Erythroblast (primary cell): ENCODE results near the gene OR8K3.

Experiments used
- DNase-seq, 2 experiments: peaks; one replicate each; lab custom pipeline; 2025; lab: John Stamatoyannopoulos, UW
- GATA1 ChIP-seq: IDR thresholded peaks from 2 replicates; pipeline ENCODE4 v1.6.1; 2011; ENCODE audit warnings: low read depth, mild to moderate bottlenecking, control low read depth, low read length, moderate library complexity
- POLR2A ChIP-seq: IDR thresholded peaks from 2 replicates; pipeline ENCODE4 v1.6.1; 2011; ENCODE audit warnings: mild to moderate bottlenecking, low read length

The OR8K3 gene

GRCh38 chr11:56314844-56315243, at the start of gene OR8K3:
Gene OR8K3, plus strand, starts transcription at chr11:56315144. Its CDS starts 3,163 bp downstream, at chr11:56318307.
- no peak for TF ChIP-seq GATA1
- no peak for TF ChIP-seq POLR2A
- DNase-seq: no peak

- TF ChIP-seq POLR2A (no peak), GATA1 (no peak)
- DNase-seq: no peak
These were observed 43.9 kb upstream of the OR8K3 start for GRCh38 chr11:56271092-56271491.

- DNase-seq: no peak
- no peak for TF ChIP-seq GATA1
- no peak for TF ChIP-seq POLR2A
These were observed 41.1 kb upstream of the OR8K3 start, which contains the start of gene OR5T1 for GRCh38 chr11:56273854-56274253. Gene OR5T1, plus strand, starts transcription at chr11:56274154. Its CDS starts 1,485 bp downstream, at chr11:56275639.

- DNase-seq: no peak
- TF ChIP-seq POLR2A (no peak), GATA1 (no peak)
These were observed 22.8 kb upstream of the OR8K3 start, which contains the start of gene OR8H1 for GRCh38 chr11:56292154-56292553. Gene OR8H1, minus strand, starts transcription at chr11:56292254. Its CDS starts 1,192 bp downstream, at chr11:56291062.

- TF ChIP-seq GATA1 (no peak), POLR2A (no peak)
- no peak for DNase-seq
These were observed 18.0 kb upstream of the OR8K3 start for GRCh38 chr11:56296898-56297297.

- DNase-seq: no peak
- TF ChIP-seq POLR2A (no peak), GATA1 (no peak)
These were observed 7.1 kb upstream of the OR8K3 start for GRCh38 chr11:56307836-56308235.

- TF ChIP-seq POLR2A (no peak), GATA1 (no peak)
- no peak for DNase-seq
These were observed 17.0 kb downstream of the OR8K3 start for GRCh38 chr11:56331861-56332491.

GRCh38 chr11:56333156-56333555, 18.2 kb downstream of the OR8K3 start:
- DNase-seq: no peak
- TF ChIP-seq GATA1: no peak
- TF ChIP-seq POLR2A: no peak

- DNase-seq: no peak
- TF ChIP-seq GATA1 (no peak), POLR2A (no peak)
These were observed 25.3 kb downstream of the OR8K3 start for GRCh38 chr11:56340289-56340688.

- no peak for DNase-seq
- no peak for TF ChIP-seq GATA1
- TF ChIP-seq POLR2A: no peak
These were observed 30.8 kb downstream of the OR8K3 start, which contains the start of gene OR8K1 for GRCh38 chr11:56345739-56346138. Gene OR8K1, plus strand, starts transcription at chr11:56346039. Its CDS starts 0 bp downstream, at chr11:56346039.

GRCh38 chr11:56353991-56354390, 39.0 kb downstream of the OR8K3 start, which contains the start of gene OR8J1:
Gene OR8J1, plus strand, starts transcription at chr11:56354291. Its CDS starts 5,956 bp downstream, at chr11:56360247.
- DNase-seq: no peak
- no peak for TF ChIP-seq POLR2A
- TF ChIP-seq GATA1: no peak
